GM12875 (cell line): ENCODE data around the gene SMARCA1.
A peak's percentile ranks its signal among the peaks of the same experiment; 100 is the strongest.

Source experiments
- H3K4me3 ChIP-seq: one replicate; pipeline ENCODE4 v1.5.1; 2011; ENCODE audit warnings: low read depth, low read length, control low read depth
- CTCF ChIP-seq: IDR thresholded peaks from 2 replicates; pipeline ENCODE4 v1.5.1; 2011; ENCODE audit warnings: low read depth, mild to moderate bottlenecking, control low read depth, inconsistent platforms, low read length, moderate library complexity, borderline replicate concordance; ENCODE audit not compliant: insufficient read depth

Gene SMARCA1

GRCh38 chrX:129529685-129530281 lies 6.5 kb upstream of the SMARCA1 start:
- H3K4me3 ChIP-seq, result no peak overlapping the region
- no peak for TF ChIP-seq CTCF

- no peak overlapping the region for H3K4me3 ChIP-seq
- no peak for TF ChIP-seq CTCF
Observed at GRCh38 chrX:129525896-129526295, 2.6 kb upstream of the SMARCA1 start.

GRCh38 chrX:129525162-129525561 lies 1.9 kb upstream of the SMARCA1 start:
- no peak overlapping the region for H3K4me3 ChIP-seq
- no peak for TF ChIP-seq CTCF

- no peak for TF ChIP-seq CTCF
- no peak overlapping the region for H3K4me3 ChIP-seq
Observed at GRCh38 chrX:129524250-129524850, 1.1 kb upstream of the SMARCA1 start.

GRCh38 chrX:129522184-129523078 lies 859 bp downstream of the SMARCA1 start:
- peak overlapping the region; percentile 43 for H3K4me3 ChIP-seq
- no peak for TF ChIP-seq CTCF

- no peak overlapping the region for H3K4me3 ChIP-seq
- TF ChIP-seq CTCF, result no peak
Observed at GRCh38 chrX:129520151-129520550, 3.1 kb downstream of the SMARCA1 start.
